GM18951 (cell line): ENCODE measurements around the gene MFSD2B.
"Not testable (repeated sequence)": the region's sequence is repeated elsewhere in the genome, so short reads cannot be mapped to it uniquely, and the experiment has no call there.

Source experiments
- POLR2A ChIP-seq: IDR thresholded peaks from 4 replicates; pipeline ENCODE4 v1.6.1; 2011; ENCODE audit warnings: mild to moderate bottlenecking; ENCODE audit not compliant: insufficient read length, insufficient read depth; ENCODE audit errors: extremely low read depth
- in situ Hi-C: fragments of 300-500 bp; cut with MboI; formaldehyde crosslinking; loops from one replicate; pipeline ENCODE4 v1.12.0; 2022; ENCODE audit warnings: low sequenced_read_pairs, mixed read lengths, inconsistent platforms; ENCODE audit not compliant: unreplicated experiment

MFSD2B gene

GRCh38 chr2:24024018-24024417 is 14.1 kb downstream of the MFSD2B start:
- TF ChIP-seq POLR2A = no peak
- in situ Hi-C loops = no loop called here

- in situ Hi-C loops = no loop called here
- no peak for TF ChIP-seq POLR2A
Measured at GRCh38 chr2:24024996-24025663, 15.2 kb downstream of the MFSD2B start.

DNA sequence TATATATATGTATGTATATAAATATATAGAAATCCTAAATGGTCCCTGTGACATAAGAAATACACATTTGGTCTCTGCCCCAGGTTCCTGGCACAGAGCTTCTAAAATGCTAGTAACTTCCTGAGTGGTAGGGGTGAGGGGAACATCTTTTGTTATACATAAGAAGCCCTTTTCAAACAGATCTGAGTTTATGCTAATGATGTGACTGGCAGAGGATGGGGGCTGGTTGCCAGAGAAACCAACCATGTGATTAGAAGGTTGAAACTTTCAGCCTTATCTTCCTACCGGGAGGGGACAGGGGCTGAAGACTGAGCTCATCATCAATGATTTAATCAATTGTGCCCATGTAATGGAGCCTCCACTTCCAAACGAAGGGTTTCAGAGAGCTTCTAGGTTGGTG is 16.3 kb downstream of the MFSD2B start:
- TF ChIP-seq POLR2A = no peak
- in situ Hi-C loops = no loop called here

- in situ Hi-C loops = no loop called here
Measured at GRCh38 chr2:24038786-24039499, 29.1 kb downstream of the MFSD2B start.

DNA sequence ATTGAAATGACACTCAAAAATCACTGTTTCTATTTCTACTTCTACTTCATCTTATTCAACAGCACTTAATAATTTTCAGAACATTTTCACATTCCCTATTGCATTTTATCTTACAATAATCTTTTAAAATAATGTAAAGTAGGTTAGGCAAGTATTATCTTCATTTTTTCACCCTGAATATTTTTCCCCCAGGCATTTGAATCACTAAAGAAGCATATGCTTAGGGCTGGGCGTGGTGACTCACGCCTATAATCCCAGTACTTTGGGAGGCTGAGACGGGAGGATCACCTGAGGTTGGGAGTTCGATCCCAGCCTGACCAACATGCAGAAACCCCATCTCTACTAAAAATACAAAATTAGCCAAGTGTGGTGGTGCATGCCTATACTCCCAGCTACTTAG is 30.6 kb downstream of the MFSD2B start:
- in situ Hi-C loops = no loop called here
- TF ChIP-seq POLR2A = no peak

More at GRCh38 chr2:24038786-24039499, 29.1 kb downstream of the MFSD2B start:
- TF ChIP-seq POLR2A = no peak

GRCh38 chr2:24043133-24043532 is 33.2 kb downstream of the MFSD2B start:
- in situ Hi-C loops = not testable (repeated sequence)

GRCh38 chr2:24045511-24046508 is 35.9 kb downstream of the MFSD2B start:
- in situ Hi-C loops = no loop called here
- TF ChIP-seq POLR2A = no peak

DNA sequence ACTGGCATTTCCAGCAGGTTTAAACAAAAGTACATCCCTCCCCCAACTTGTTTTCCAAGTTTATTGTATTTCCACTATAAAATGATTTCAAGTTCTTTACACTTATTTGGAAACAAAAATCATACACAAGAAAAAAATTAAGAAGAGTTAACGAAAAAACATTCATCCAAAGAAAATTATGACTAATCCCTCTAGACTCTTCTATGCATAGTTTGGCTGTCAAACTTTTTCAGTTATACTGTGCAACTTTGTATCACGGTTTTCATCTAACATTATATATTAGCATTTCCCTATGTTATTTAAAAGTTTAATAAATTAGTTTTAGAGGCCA is 36.7 kb downstream of the MFSD2B start:
- in situ Hi-C loops = no loop called here
- no peak for TF ChIP-seq POLR2A

DNA sequence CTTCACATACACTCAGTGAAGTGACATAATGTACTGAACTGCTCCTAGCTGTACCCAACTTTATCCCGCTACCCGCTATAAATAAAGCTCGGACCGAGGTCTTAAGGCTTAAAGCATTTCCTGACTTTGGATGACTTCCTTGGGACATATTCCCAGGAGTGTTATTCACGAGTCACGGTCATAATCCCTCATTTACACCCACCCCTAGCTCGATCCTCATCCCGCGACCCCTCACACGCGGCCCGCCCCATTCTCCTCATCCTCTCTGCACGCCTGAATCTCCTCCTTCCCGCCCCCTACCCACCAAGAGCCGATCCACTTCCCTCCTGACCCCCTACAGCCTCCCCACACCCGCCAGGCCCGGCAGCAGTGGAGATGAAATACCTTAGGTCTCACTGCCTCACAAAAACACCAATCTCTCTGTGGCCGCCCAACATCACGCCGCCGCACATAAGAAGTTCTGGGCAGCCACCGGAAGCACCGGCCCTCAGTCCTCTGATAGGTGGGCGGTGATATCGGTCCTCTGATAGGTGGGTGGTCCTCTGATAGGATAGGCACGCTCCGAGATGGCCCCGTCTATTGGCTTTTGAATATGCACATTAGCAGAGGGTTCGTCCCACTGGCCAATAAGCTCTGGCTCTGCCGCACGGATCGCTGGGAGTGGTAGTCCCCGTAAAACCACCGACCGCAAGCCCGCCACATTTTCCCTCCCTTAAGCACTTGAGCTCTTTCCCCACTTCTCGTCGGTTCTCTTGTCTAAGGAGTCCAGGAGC is 37.2 kb downstream of the MFSD2B start, which contains the start of gene WDCP:
Gene WDCP, minus strand, starts transcription at position 462 of the 773 bp plus-strand sequence. CDS start 7,897 bp downstream, outside the sequence.
- in situ Hi-C loops = no loop called here
- peak; percentile 88 for TF ChIP-seq POLR2A

GRCh38 chr2:24047703-24048033 is 37.8 kb downstream of the MFSD2B start:
- no peak for TF ChIP-seq POLR2A
- in situ Hi-C loops = no loop called here

- no peak for TF ChIP-seq POLR2A
- in situ Hi-C loops = no loop called here
Measured at GRCh38 chr2:24048769-24049484, 39.0 kb downstream of the MFSD2B start.

DNA sequence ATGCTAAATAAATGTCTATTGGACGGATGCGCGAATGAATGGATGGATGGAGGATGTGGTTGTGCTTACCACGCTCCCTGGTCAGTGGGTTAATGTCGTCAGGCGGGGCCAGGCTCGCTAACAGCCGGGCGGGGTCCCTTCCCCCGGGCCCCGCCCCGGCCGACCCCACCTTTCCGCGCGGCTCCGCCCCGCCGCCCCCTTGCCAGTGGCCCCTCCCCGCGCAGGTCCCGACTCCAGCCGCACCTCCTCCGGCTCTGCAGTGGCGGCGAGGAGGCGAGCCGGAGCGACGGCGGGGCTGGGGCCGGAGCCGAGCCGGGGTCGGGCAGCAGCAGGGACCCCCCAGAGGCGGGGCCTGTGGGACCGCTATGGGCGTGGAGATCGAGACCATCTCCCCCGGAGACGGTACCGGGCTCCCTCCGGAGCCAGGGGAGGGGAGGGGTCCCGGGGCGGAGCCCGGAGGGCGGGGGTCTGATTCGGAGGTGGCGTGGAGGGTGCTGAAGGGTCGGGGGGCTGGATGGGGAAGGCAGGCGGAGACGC is 39.7 kb downstream of the MFSD2B start, which contains the start of gene FKBP1B:
Gene FKBP1B, plus strand, starts transcription at position 257 of the 537 bp plus-strand sequence. Its CDS starts 109 bp downstream, at position 366.
- no peak for TF ChIP-seq POLR2A
- in situ Hi-C loops = no loop called here
